IMR-90 (cell line): ENCODE measurements around the gene SS18L1. TPM values are rescaled to one million over a fixed set of nuclear protein-coding genes. Genes with fewer than 3 reads are reported as not detected.

ENCODE experiments used
- ATAC-seq: fragments of 200-7000 bp; cut with Tn5 transposase; 2 replicates; pipeline ENCODE4 v1.9.1; 2020; ENCODE audit warnings: low read depth, mild to moderate bottlenecking, moderate library complexity
- BruUV-seq: library from RNA; stranded (reverse); fragments of 400-500 nt; replicated peaks from 2 replicates; lab custom pipeline; 2021; lab: Mats Ljungman, UMichigan
- CTCF ChIA-PET: fragments of 300-600 bp; formaldehyde crosslinking; extraction: SDS; loops from one replicate; lab custom pipeline; 2021; ENCODE audit warnings: antibody characterized with exemption; lab: Yijun Ruan, JAX
- POLR2A ChIA-PET: fragments of 300-600 bp; sonication (Branson Sonifier 250); formaldehyde crosslinking; loops from one replicate; lab custom pipeline; 2022; ENCODE audit warnings: antibody characterized with exemption; ENCODE audit not compliant: unreplicated experiment; lab: Charles Lee
- DNase-seq: peaks from one replicate; pipeline ENCODE4 v3.0.0; 2013
- H2AFZ ChIP-seq: replicated peaks from 2 replicates; pipeline ENCODE3; 2013; ENCODE audit warnings: low read length, mild to moderate bottlenecking; ENCODE audit not compliant: poor library complexity
- H2AK5ac ChIP-seq: 2 replicates; pipeline ENCODE4 v1.6.1; 2013; ENCODE audit warnings: low read depth, low read length, inconsistent platforms
- H2AK9ac ChIP-seq: replicated peaks from 2 replicates; pipeline ENCODE3; 2013; ENCODE audit warnings: mild to moderate bottlenecking, low read depth, low read length, moderate library complexity; ENCODE audit not compliant: poor library complexity
- H2BK120ac ChIP-seq: 2 replicates; pipeline ENCODE4 v1.6.1; 2013; ENCODE audit warnings: low read depth, low read length, inconsistent platforms
- H2BK15ac ChIP-seq: 3 replicates; pipeline ENCODE4 v1.6.1; 2013; ENCODE audit warnings: low read depth, low read length, inconsistent platforms
- H2BK20ac ChIP-seq: 2 replicates; pipeline ENCODE4 v1.6.1; 2013; ENCODE audit warnings: low read depth, mild to moderate bottlenecking, inconsistent platforms, low read length, moderate library complexity
- H2BK5ac ChIP-seq: 2 replicates; pipeline ENCODE4 v1.6.1; 2013; ENCODE audit warnings: mild to moderate bottlenecking, low read depth, low read length, inconsistent platforms; ENCODE audit not compliant: poor library complexity, severe bottlenecking
- H3K14ac ChIP-seq: replicated peaks from 2 replicates; pipeline ENCODE4 v1.6.1; 2013; ENCODE audit warnings: low read depth, low read length, inconsistent platforms
- H3K18ac ChIP-seq: 2 replicates; pipeline ENCODE4 v1.6.1; 2013; ENCODE audit warnings: low read depth, low read length, control low read depth
- H3K23ac ChIP-seq: 2 replicates; pipeline ENCODE4 v1.6.1; 2013; ENCODE audit warnings: low read depth, low read length, inconsistent platforms
- H3K27ac ChIP-seq: 2 replicates; pipeline ENCODE4 v1.5.1; 2013; ENCODE audit warnings: mild to moderate bottlenecking, control low read depth, low read length; ENCODE audit not compliant: insufficient read depth
- H3K27me3 ChIP-seq: 2 replicates; pipeline ENCODE4 v1.6.1; 2013; ENCODE audit warnings: low read length; ENCODE audit not compliant: control insufficient read depth, insufficient read depth
- H3K36me3 ChIP-seq: 2 replicates; pipeline ENCODE4 v1.6.1; 2013; ENCODE audit warnings: low read length, mixed read lengths; ENCODE audit not compliant: control insufficient read depth, insufficient read depth
- H3K4ac ChIP-seq: 2 replicates; pipeline ENCODE4 v1.6.1; 2013; ENCODE audit warnings: low read depth, low read length, inconsistent platforms
- H3K4me1 ChIP-seq: 2 replicates; pipeline ENCODE4 v1.6.1; 2013; ENCODE audit warnings: low read length, mixed read lengths; ENCODE audit not compliant: control insufficient read depth, insufficient read depth
- H3K4me2 ChIP-seq: 2 replicates; pipeline ENCODE4 v1.6.1; 2013; ENCODE audit warnings: low read depth, mild to moderate bottlenecking, control low read depth, low read length, moderate library complexity
- H3K4me3 ChIP-seq: 2 replicates; pipeline ENCODE4 v1.5.1; 2013; ENCODE audit warnings: low read depth, mild to moderate bottlenecking, control low read depth, low read length, moderate library complexity; ENCODE audit not compliant: insufficient read depth
- H3K56ac ChIP-seq: 2 replicates; pipeline ENCODE4 v1.6.1; 2013; ENCODE audit warnings: low read length, inconsistent platforms; ENCODE audit not compliant: insufficient read depth; ENCODE audit errors: extremely low read depth
- H3K79me1 ChIP-seq, 2 experiments: 2 replicates each; pipeline ENCODE4 v1.6.1; 2013; ENCODE audit warnings: low read length in 2 of 2, inconsistent platforms in 1 of 2, low read depth in 1 of 2
- H3K9ac ChIP-seq: 2 replicates; pipeline ENCODE4 v1.6.1; 2013; ENCODE audit warnings: low read depth, low read length, control low read depth
- H3K9me1 ChIP-seq: 2 replicates; pipeline ENCODE4 v1.6.1; 2013; ENCODE audit warnings: low read length, inconsistent platforms; ENCODE audit not compliant: insufficient read depth
- H3K9me3 ChIP-seq: 2 replicates; pipeline ENCODE4 v1.6.1; 2013; ENCODE audit warnings: low read length; ENCODE audit not compliant: control insufficient read depth, insufficient read depth
- H4K20me1 ChIP-seq: 2 replicates; pipeline ENCODE4 v1.6.1; 2013; ENCODE audit warnings: low read length, inconsistent platforms; ENCODE audit not compliant: insufficient read depth
- H4K5ac ChIP-seq: 2 replicates; pipeline ENCODE4 v1.6.1; 2013; ENCODE audit warnings: mild to moderate bottlenecking, low read depth, low read length, control low read depth
- H4K8ac ChIP-seq, 2 experiments: 2 replicates each; pipeline ENCODE4 v1.6.1; 2013; ENCODE audit warnings: low read depth in 2 of 2, low read length in 2 of 2, control low read depth in 1 of 2, inconsistent platforms in 1 of 2
- H4K91ac ChIP-seq: 2 replicates; pipeline ENCODE4 v1.6.1; 2013; ENCODE audit warnings: low read depth, low read length, inconsistent platforms; ENCODE audit not compliant: insufficient read depth
- CEBPB ChIP-seq: IDR thresholded peaks from 2 replicates; pipeline ENCODE4 v1.6.1; 2012; ENCODE audit warnings: low read depth, low read length, improper control_type of control experiment
- ELK1 ChIP-seq: fragments of 150-350 bp; IDR thresholded peaks from 2 replicates; pipeline ENCODE4 v1.6.1; 2016; ENCODE audit warnings: low read depth, mild to moderate bottlenecking, low read length, moderate library complexity, borderline replicate concordance
- WGBS, 2 experiments: methylation state at CpG; one replicate each; pipeline versions ENCODE4 v1.1.5 to v1.1.7; 2013; ENCODE audit warnings: missing lambda C conversion rate in 2 of 2; ENCODE audit not compliant: insufficient read length in 1 of 2; ENCODE audit errors: extremely low coverage in 2 of 2; 5-methylcytosine and 5-hydroxymethylcytosine counted together
- dilution Hi-C: fragments of 300-500 bp; cut with HindIII; formaldehyde crosslinking; loops from one replicate; pipeline ENCODE4 v1.14.3; 2018; ENCODE audit warnings: low sequenced_read_pairs; ENCODE audit not compliant: unreplicated experiment
- in situ Hi-C: fragments of 300-500 bp; cut with MboI; formaldehyde crosslinking; loops from 3 replicates; pipeline ENCODE4 v1.14.3; 2019; ENCODE audit warnings: low sequenced_read_pairs, inconsistent platforms, mixed read lengths
- intact Hi-C: fragments of 100-400 bp; cut with micrococcal nuclease; formaldehyde crosslinking; loops from 2 replicates; pipeline ENCODE4 v1.10.0; 2022
- polyA plus RNA-seq, 3 experiments: library from polyadenylated mRNA; depleted of rRNA; stranded (reverse); fragments of >200 nt; gene quantifications; 2 replicates each; pipeline ENCODE4 v1.2.3, GENCODE V29; 2012; ENCODE audit warnings: low replicate concordance in 1 of 3
- total RNA-seq: library from RNA; depleted of rRNA; stranded (reverse); fragments of >200 nt; gene quantifications from 2 replicates; pipeline ENCODE4 v1.2.3, GENCODE V29; 2012

The SS18L1 gene
- total and polyA plus RNA-seq, 2 of the 4 experiments (the other 2 are of a cell fraction) = 8.1 to 12.2 TPM

- Histone ChIP-seq H3K4me2 (no peak overlapping the region), H3K18ac (no peak overlapping the region), H3K79me1 (peaks cover 2 to 17% of the 10 kb centered on the region in 2 experiments; a peak in 3 of 4 replicates), H4K8ac (no peak overlapping the region), H3K14ac (no peak overlapping the region), H3K27ac (no peak overlapping the region), H4K91ac (no peak overlapping the region), H2BK15ac (no peak overlapping the region), H3K23ac (no peak overlapping the region), H4K20me1 (no peaks in the 10 kb centered on the region; the same call in none of the 2 replicates), H2BK20ac (no peak overlapping the region), H3K4me3 (no peak overlapping the region), H3K36me3 (peaks cover 59% of the 10 kb centered on the region), H2BK120ac (no peak overlapping the region), H3K9me3 (no peaks in the 10 kb centered on the region), H3K56ac (no peak overlapping the region), H3K9ac (no peak overlapping the region), H3K9me1 (peaks cover 10% of the 10 kb centered on the region; the same call in 1 of the 2 replicates), H3K4ac (no peak overlapping the region), H4K5ac (no peak overlapping the region), H2AK5ac (no peak overlapping the region), H3K4me1 (peaks cover 3% of the 10 kb centered on the region), H3K27me3 (no peaks in the 10 kb centered on the region), H2BK5ac (no peak overlapping the region), H2AFZ (no peak overlapping the region), H2AK9ac (no peak overlapping the region)
- no TSS peak for BruUV-seq
- TF ChIP-seq CEBPB = peak; percentile 92
- no peak for TF ChIP-seq ELK1
- WGBS, 2 experiments = 78% methylated on average over 9 of the region's 25 CpGs; no CpG with 5 or more reads in 1 of the 2 experiments
- in situ Hi-C loops (no loop called here), intact Hi-C loops (no loop called here), dilution Hi-C loops (no loop called here)
- ChIA-PET POLR2A (no interaction called here), CTCF (no interaction called here)
- ATAC-seq = no peak
- DNase-seq = no peak
These were observed 22.3 kb downstream of the SS18L1 start for GRCh38 chr20:62165762-62166399.
